ENCODE results near the gene CNTNAP2.

The CNTNAP2 gene

GRCh38 chr7:146423446-146423845, 306.8 kb downstream of the CNTNAP2 start:
- no peak for DNase-seq (ENCODE audit: low read depth)

- DNase-seq (ENCODE audit: low read depth), result no peak
Observed at GRCh38 chr7:146424084-146424483, 307.5 kb downstream of the CNTNAP2 start.

- DNase-seq (ENCODE audit: low read depth), result no peak
Observed at GRCh38 chr7:146433501-146433900, 316.9 kb downstream of the CNTNAP2 start.

GRCh38 chr7:146443102-146443501, 326.5 kb downstream of the CNTNAP2 start:
- no peak for DNase-seq (ENCODE audit: low read depth)

- no peak for DNase-seq (ENCODE audit: low read depth)
Observed at GRCh38 chr7:146449625-146450024, 333.0 kb downstream of the CNTNAP2 start.

- DNase-seq (ENCODE audit: low read depth), result no peak
Observed at GRCh38 chr7:146455091-146455655, 338.6 kb downstream of the CNTNAP2 start.

- no peak for DNase-seq (ENCODE audit: low read depth)
Observed at GRCh38 chr7:146479040-146479439, 362.4 kb downstream of the CNTNAP2 start.

GRCh38 chr7:146486519-146486918, 369.9 kb downstream of the CNTNAP2 start:
- no peak for DNase-seq (ENCODE audit: low read depth)

- no peak for DNase-seq (ENCODE audit: low read depth)
Observed at GRCh38 chr7:146492017-146492416, 375.4 kb downstream of the CNTNAP2 start.

- no peak for DNase-seq (ENCODE audit: low read depth)
Observed at GRCh38 chr7:146494952-146495596, 378.5 kb downstream of the CNTNAP2 start.

GRCh38 chr7:146496657-146497056, 380.1 kb downstream of the CNTNAP2 start:
- no peak for DNase-seq (ENCODE audit: low read depth)

- DNase-seq (ENCODE audit: low read depth), result no peak
Observed at GRCh38 chr7:146499970-146500369, 383.4 kb downstream of the CNTNAP2 start.

GRCh38 chr7:146503844-146504243, 387.2 kb downstream of the CNTNAP2 start:
- DNase-seq (ENCODE audit: low read depth), result no peak

- DNase-seq (ENCODE audit: low read depth), result no peak
Observed at GRCh38 chr7:146510088-146510680, 393.6 kb downstream of the CNTNAP2 start.

- DNase-seq (ENCODE audit: low read depth), result no peak
Observed at GRCh38 chr7:146514304-146514703, 397.7 kb downstream of the CNTNAP2 start.

GRCh38 chr7:146528581-146528980, 412.0 kb downstream of the CNTNAP2 start:
- DNase-seq (ENCODE audit: low read depth), result no peak

- no peak for DNase-seq (ENCODE audit: low read depth)
Observed at GRCh38 chr7:146539836-146540235, 423.2 kb downstream of the CNTNAP2 start.

GRCh38 chr7:146542101-146542500, 425.5 kb downstream of the CNTNAP2 start:
- DNase-seq (ENCODE audit: low read depth), result no peak

GRCh38 chr7:146544748-146545147, 428.1 kb downstream of the CNTNAP2 start:
- DNase-seq (ENCODE audit: low read depth), result no peak

GRCh38 chr7:146548816-146549215, 432.2 kb downstream of the CNTNAP2 start:
- no peak for DNase-seq (ENCODE audit: low read depth)

- DNase-seq (ENCODE audit: low read depth), result no peak
Observed at GRCh38 chr7:146554556-146554955, 438.0 kb downstream of the CNTNAP2 start.

GRCh38 chr7:146557971-146558469, 441.4 kb downstream of the CNTNAP2 start:
- DNase-seq (ENCODE audit: low read depth), result no peak

- DNase-seq (ENCODE audit: low read depth), result no peak
Observed at GRCh38 chr7:146565872-146566271, 449.3 kb downstream of the CNTNAP2 start.

GRCh38 chr7:146575903-146576302, 459.3 kb downstream of the CNTNAP2 start:
- no peak for DNase-seq (ENCODE audit: low read depth)

Measured in EH (cell line).